Cardiac muscle cell (in vitro differentiated cells and primary cell): ENCODE results near the gene DAZAP1. TPM values are rescaled to one million over a fixed set of nuclear protein-coding genes. Genes with fewer than 3 reads are reported as not detected.

Experiments
- DNase-seq, 2 donors: peaks; one replicate each; pipeline versions ENCODE4 v3.0.0 to v3.0.0-alpha.2; 2010 to 2017; ENCODE audit warnings: low read depth in 1 of 2, low spot score in 1 of 2
- H3K27ac ChIP-seq: fragments of 200-600 bp; sonication (generic); 2 replicates; pipeline ENCODE4 v1.5.1; 2016
- H3K27me3 ChIP-seq: fragments of 200-600 bp; sonication (generic); 2 replicates; pipeline ENCODE4 v1.6.0; 2016; ENCODE audit warnings: control low read depth
- H3K36me3 ChIP-seq: fragments of 200-600 bp; sonication (generic); 2 replicates; pipeline ENCODE4 v1.5.1; 2016; ENCODE audit warnings: control low read depth
- H3K4me1 ChIP-seq: fragments of 200-600 bp; sonication (generic); 2 replicates; pipeline ENCODE4 v1.8.1; 2017; ENCODE audit warnings: low read depth, mild to moderate bottlenecking, mixed run types
- H3K4me3 ChIP-seq: fragments of 200-600 bp; sonication (generic); 2 replicates; pipeline ENCODE4 v1.5.1; 2016; ENCODE audit warnings: mild to moderate bottlenecking
- H3K9me3 ChIP-seq: fragments of 200-600 bp; sonication (generic); 2 replicates; pipeline ENCODE4 v1.5.1; 2017; ENCODE audit warnings: low read depth, mild to moderate bottlenecking, control low read depth
- polyA plus RNA-seq: library from polyadenylated mRNA; unstranded; fragments of >200 nt; fragmentation: Nextera tagmentation; extraction: Ambion mirVana; gene quantifications from 2 replicates; pipeline ENCODE4 v1.2.1, GENCODE V29; 2016
- total RNA-seq: library from RNA; depleted of rRNA; stranded (reverse); fragments of >200 nt; gene quantifications from 2 replicates; pipeline ENCODE4 v1.2.3, GENCODE V29; 2016
- TF ChIP-seq, protein P1 (sequence below): IDR thresholded peaks from 2 replicates; pipeline ENCODE4 v1.5.1; 2012; ENCODE audit warnings: low read depth, mild to moderate bottlenecking, low read length

DAZAP1 gene
- total and polyA plus RNA-seq, 2 experiments from 2014 or later = 43.0 to 112 TPM

DNA sequence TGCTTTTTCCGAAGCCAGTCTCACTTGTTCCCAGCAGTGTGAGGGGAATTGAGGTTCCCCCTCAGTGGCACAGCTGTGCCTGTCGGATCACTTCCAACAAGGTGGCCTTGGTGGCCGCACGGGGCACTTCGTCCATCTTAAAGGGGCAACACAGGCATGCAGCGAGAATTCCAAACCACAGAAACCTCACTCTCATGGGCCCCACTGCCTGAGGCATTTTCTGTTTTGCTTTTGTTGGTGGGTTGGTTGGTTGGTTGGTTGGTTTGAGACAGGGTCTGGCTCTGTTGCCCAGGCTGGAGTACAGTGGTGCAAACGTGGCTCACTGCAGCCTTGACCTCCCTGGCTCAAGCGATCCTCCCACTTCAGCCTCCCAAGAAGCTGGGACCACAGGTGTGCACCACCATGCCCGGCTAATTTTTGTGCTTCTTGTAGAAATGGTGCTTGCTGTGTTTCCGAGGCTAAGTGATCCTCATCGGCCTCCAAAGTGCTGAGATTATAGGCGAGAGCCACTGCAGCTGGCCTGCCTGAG is 27.4 kb upstream of the DAZAP1 start:
- peaks cover 5% of the 10 kb centered on the region for H3K4me1 ChIP-seq
- TF ChIP-seq, protein P1, sequence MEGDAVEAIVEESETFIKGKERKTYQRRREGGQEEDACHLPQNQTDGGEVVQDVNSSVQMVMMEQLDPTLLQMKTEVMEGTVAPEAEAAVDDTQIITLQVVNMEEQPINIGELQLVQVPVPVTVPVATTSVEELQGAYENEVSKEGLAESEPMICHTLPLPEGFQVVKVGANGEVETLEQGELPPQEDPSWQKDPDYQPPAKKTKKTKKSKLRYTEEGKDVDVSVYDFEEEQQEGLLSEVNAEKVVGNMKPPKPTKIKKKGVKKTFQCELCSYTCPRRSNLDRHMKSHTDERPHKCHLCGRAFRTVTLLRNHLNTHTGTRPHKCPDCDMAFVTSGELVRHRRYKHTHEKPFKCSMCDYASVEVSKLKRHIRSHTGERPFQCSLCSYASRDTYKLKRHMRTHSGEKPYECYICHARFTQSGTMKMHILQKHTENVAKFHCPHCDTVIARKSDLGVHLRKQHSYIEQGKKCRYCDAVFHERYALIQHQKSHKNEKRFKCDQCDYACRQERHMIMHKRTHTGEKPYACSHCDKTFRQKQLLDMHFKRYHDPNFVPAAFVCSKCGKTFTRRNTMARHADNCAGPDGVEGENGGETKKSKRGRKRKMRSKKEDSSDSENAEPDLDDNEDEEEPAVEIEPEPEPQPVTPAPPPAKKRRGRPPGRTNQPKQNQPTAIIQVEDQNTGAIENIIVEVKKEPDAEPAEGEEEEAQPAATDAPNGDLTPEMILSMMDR = no peak
- no peak for DNase-seq

DNA sequence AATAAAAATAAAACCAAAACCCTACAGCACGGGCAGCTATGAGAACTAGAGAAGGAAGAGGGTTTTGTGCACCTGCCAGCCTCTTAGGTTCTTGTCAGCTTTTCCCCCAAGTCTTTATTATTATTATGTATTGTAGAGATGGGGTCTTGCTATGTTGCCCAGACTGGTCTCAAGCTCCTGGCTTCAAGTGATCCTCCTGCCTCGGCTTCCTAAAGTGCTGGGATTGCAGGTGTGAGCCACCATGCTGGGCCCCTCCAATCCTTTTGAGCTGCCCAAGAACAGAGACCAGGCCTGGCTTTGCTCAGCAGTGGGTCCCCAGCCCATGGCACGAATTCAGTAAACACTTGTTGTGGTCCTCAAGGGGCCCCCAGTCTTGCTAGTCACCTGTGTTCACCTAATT is 25.1 kb upstream of the DAZAP1 start:
- Histone ChIP-seq H3K9me3 (no peaks in the 10 kb centered on the region), H3K4me1 (peaks cover 5% of the 10 kb centered on the region), H3K4me3 (no peak overlapping the region), H3K27ac (no peak overlapping the region), H3K27me3 (no peaks in the 10 kb centered on the region), H3K36me3 (no peaks in the 10 kb centered on the region)
- TF ChIP-seq, protein P1 = no peak
- no peak for DNase-seq

More for the DNA sequence above, 27.4 kb upstream of the DAZAP1 start:
- no peaks in the 10 kb centered on the region for H3K36me3 ChIP-seq
- H3K27me3 ChIP-seq = no peaks in the 10 kb centered on the region
- no peak overlapping the region for H3K27ac ChIP-seq
- no peaks in the 10 kb centered on the region for H3K9me3 ChIP-seq
- H3K4me3 ChIP-seq = no peak overlapping the region

DNA sequence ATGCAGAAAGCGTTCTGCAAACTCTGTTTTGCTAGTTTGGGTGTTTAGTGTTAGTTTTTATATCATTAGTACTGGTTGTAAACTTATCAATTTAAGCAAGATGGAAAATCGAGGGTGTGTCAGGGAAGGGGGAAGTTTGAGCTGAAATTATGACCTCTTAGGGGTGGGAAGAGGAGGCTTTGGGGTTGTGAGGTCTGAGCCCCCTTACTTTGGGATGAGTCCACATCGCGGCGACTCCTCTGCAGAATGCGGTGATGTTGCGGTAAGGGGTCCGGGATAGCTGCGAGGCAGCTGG is 24.4 kb upstream of the DAZAP1 start:
- Histone ChIP-seq H3K27me3 (no peaks in the 10 kb centered on the region), H3K27ac (no peak overlapping the region), H3K4me3 (no peak overlapping the region), H3K36me3 (no peaks in the 10 kb centered on the region), H3K4me1 (peaks cover 5% of the 10 kb centered on the region), H3K9me3 (no peaks in the 10 kb centered on the region)
- no peak for DNase-seq
- TF ChIP-seq, protein P1 = no peak

DNA sequence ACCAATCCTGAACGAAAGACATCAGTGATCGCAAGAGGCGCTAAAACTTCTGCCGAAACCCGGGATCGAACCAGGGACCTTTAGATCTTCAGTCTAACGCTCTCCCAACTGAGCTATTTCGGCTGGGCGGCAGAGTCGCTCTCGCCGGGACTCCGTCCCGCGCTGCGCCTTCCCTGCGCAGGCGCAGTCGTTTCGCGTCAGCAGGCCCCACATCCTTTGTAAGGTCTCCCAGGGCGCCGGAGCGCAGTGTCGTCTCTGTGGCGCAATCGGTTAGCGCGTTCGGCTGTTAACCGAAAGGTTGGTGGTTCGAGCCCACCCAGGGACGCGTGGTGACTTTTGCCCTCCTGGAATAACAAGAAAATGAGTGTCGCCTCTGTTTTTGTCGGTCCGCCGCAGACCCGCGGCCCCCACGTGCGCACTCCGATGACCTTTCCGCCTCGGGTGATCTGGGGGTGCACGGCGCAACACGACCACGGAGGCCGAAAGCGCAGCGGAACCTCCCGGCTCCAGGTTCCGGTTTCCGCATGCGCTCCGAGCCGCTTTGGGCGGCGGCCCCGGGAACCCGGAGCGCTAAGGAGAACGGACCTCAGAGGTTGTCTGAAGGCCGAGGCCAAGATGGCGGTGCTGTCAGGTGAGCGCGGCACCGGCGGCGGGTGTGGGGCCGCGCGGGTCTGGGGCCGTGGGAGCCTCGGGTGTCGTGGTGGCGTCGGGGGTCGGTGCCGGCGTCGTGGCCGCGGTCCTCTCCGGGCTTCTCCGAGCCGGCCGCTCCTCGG is 23.9 kb upstream of the DAZAP1 start, which contains the start of gene NDUFS7:
Gene NDUFS7 (plus strand): TSS at position 596 of the 773 bp plus-strand sequence. CDS start 20 bp downstream, at position 616.
- no peaks in the 10 kb centered on the region for H3K27me3 ChIP-seq
- peak within 1 kb of the TSS; percentile 98 for H3K4me3 ChIP-seq
- peak within 1 kb of the TSS; percentile 95 for H3K27ac ChIP-seq
- H3K36me3 ChIP-seq = no peaks in the 10 kb centered on the region
- H3K4me1 ChIP-seq = peaks cover 5% of the 10 kb centered on the region
- TF ChIP-seq, protein P1 = peak; percentile 17
- peak; percentile 93 to 95 for DNase-seq
- H3K9me3 ChIP-seq = no peaks in the 10 kb centered on the region

DNA sequence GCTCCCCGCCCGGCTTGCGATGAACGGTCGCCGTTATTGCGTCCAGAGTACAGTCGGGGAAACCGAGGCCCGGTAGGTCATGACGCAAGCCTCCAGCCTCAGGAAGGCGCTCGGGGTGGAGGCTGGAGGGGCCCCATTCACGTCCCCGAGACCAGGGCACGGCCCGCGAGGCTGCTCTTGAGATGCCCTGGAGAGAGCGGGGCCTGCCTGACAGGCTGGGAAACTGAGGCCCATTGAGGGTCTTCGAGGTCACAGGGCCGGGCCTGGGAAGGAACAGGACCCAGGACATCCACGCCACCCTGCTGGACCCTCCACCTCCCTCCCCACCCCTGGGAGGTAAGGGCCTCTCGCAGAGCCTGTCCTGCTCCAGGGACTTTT is 23.3 kb upstream of the DAZAP1 start:
- DNase-seq = no peak
- H3K4me1 ChIP-seq = peaks cover 5% of the 10 kb centered on the region
- peak overlapping the region; percentile 98 for H3K4me3 ChIP-seq
- peaks cover 3% of the 10 kb centered on the region for H3K36me3 ChIP-seq
- peak overlapping the region; percentile 95 for H3K27ac ChIP-seq
- no peaks in the 10 kb centered on the region for H3K9me3 ChIP-seq
- no peaks in the 10 kb centered on the region for H3K27me3 ChIP-seq
- TF ChIP-seq, protein P1 = no peak
